Superior temporal gyrus (tissue), 1 donor: ENCODE data around the gene SLBP.
"Not testable (repeated sequence)": the region's sequence is repeated elsewhere in the genome, so short reads cannot be mapped to it uniquely, and the experiment has no call there.

ENCODE experiments used
- DNase-seq: peaks from one replicate; pipeline ENCODE4 v3.0.0-alpha.2; 2016; ENCODE audit errors: extremely low spot score

SLBP gene

DNA sequence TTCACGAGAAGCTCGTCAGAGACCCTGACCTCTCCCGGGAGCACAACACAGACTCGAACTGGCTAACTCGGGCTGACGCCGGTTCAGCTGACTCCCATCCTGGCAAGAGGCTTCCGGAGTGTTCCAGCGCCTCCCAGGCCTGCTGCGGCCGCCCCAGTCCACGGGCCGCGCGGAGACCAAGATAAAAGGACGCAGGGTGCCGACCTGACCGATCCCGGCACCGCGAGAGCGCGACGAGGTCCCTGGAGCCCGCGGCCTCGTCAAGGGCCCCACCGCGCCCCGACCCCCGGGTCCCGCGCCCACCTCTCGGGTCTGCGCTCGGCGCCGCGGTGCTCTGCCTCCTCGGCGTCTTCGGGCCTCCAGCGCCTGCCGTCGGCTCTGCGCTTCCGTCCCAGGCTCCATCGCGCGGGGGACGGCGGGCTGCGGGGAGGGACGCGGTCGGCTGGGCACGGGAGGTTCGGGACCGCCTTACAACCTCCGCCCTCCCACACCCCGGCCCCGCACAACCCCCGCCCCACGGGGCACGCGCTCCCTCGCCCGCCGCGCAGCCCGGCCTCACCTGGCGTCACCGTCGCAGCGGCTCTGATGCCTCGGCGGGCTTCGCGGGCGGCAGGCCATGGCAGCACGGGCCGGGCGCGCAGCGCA is 426 bp downstream of the SLBP start:
- peak; percentile 38 for DNase-seq

DNA sequence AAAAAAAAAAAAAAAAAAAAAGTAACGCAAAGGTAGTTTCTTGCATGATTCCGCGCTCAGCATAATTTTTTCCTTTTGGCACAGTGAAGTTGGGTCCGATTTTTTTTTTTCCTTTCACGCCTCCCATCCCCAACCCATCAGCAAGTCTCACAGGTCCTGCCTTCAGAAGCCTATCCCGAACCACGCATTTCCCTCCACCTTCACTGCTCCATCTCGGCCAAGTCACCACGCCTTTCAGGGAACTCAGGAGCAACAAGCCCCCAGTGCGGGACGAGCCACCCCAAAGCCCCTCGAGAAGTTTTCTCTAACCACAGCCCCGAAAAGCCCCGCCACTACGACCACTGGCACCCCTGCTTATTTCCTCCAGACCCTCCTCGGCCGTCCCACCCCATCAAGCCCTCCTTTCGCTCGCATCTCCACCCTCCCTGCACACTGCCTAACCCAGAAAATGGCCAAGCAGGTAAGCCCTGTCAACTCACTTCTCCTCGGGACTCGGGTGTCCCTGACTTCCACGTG is 1.0 kb downstream of the SLBP start:
- no peak for DNase-seq

- DNase-seq: no peak
Observed at GRCh38 chr4:1708581-1708980, 3.5 kb downstream of the SLBP start.

DNA sequence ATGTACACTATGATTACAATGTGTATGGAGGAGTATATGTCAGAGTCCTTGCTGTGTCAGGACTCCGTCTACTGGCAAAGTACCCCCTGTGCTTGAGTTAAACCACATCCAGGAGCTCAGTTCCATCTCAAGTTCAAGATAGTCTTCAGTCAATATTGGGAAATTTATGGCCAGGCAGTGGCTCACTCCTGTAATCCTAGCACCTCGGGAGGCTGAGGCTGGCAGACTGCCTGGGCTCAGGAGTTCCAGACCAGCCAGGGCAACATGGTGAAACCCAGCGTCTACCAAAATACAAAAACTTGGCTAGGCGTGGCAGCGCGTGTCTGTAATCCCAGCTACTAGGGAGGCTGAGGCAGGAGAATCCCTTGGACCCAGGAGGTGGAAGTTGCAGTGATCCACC is 5.8 kb downstream of the SLBP start:
- no peak for DNase-seq

GRCh38 chr4:1705732-1706131 is 6.4 kb downstream of the SLBP start:
- no peak for DNase-seq

- no peak for DNase-seq
Observed at GRCh38 chr4:1703867-1704266, 8.3 kb downstream of the SLBP start.

GRCh38 chr4:1701671-1702070 is 10.4 kb downstream of the SLBP start:
- not testable (repeated sequence) for DNase-seq

GRCh38 chr4:1695913-1696312 is 16.2 kb downstream of the SLBP start:
- no peak for DNase-seq

DNA sequence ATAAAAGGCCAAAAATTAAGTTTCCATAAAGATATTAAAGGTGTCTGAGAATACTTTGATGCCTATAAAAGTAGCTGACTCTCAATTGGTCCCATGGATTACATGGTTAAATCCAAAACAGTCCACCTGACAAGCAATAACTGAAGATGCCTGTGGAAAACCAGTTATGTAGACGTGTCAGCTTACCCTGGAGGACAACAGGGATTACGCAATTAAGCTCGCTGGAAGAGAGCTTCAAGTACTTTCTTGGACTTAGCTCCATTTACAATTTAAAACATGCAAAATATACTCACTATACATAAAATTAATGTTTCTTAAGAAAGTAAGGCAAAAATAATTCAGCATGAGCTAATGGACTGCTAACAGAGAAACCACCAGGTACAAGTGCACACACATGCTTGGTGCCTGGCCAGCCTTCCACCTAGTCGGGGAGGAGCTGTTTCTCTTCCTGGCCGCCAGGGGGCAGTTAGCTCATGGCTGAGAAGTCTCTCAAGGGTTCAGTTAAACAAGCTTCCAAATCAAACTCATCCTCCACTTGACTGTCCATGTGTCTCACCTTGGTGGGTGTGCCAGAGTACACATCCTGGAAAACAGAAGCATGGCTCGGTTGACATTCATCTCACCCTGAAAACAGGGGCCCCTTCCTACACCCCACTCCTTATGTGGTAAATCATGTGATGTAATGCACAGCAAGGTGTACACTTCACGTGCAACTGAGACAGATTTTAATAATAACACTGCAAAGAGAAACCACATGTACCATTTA is 18.8 kb downstream of the SLBP start:
- DNase-seq: peak; percentile 84

GRCh38 chr4:1691737-1692373 is 20.3 kb downstream of the SLBP start:
- no peak for DNase-seq

- DNase-seq: no peak
Observed at GRCh38 chr4:1690698-1691097, 21.4 kb downstream of the SLBP start.

- DNase-seq: no peak
Observed at GRCh38 chr4:1686440-1687036, 25.6 kb downstream of the SLBP start.

DNA sequence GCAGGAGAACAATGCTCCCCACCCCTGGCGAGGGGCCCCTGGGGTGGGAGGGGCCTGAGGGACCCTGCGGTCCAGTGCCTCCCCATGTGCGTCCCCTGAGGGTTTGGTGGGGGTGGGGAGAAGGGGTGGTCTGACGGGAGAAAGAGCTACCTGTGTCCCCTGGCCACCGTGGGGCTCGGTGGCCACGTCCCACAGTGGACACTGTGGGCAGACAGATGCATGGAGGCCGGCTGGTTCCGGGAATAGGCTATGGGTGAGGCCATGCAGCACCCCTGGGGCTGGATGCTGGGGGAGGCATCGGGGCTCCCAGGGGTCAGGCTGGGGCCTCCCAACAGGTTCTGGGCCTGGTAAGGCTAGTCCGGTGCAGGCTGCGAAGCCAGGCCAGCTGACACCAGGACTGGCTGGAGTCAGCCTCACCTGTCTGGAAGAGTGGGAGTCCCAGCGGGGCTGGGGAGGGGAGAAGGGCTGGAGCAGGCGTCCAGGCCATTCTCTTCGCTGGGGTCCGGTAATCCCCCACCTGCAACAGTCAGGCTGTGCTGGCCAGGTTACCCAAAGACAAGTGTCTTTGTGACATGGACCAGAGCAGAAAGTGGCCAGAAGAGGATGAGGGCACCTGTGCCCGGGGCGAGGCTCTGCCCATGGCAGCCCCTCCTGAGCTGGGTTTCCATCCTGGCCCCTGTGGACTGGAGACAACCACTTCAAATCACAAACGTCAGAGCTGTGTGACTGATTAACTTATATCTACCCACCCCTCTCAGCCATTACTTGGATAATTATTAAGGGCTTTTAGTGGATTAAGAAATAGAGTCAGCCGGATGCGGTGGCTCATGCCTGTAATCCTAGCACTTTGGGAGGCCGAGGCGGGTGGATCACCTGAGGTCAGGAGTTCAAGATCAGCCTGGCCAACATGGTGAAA is 26.6 kb downstream of the SLBP start:
- DNase-seq: no peak

DNA sequence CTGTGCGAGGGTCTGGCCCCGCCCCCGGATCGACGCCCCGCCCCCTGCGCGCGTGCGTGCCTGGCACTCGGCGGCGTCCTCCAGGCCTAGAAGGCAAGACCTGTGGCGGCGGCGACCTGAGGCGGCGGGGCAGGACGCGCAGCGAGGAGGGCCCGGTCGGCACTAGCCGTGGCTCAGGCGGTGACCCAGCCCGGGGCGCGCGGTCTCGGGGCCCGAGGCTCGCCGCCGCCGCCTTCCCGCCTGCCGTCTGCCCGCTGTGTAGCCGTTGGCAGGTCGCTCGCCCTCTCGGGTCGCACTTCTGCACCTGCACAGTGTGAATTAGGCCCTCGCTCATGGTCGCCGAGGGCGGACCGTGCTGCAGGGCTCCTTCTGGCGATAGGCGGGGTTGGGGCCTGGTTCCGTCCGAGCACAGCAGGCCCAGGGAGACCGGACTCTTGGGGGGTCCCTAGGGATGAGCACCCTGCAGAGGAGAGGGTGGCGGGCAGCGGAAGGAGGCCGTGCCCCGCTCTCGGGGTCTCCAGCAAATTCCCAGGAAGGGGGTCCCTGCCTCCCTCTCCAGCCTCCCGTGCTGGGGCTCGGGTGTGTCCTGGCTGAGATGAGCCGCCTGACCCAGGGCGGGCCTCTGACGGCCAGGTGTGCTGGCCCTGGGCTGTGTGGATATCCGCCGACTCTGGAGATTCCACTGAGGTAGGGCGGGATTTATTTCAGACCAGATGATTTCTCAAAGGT is 27.4 kb downstream of the SLBP start:
- no peak for DNase-seq

- DNase-seq: peak; percentile 77
Observed at GRCh38 chr4:1683736-1684505, 28.2 kb downstream of the SLBP start, which contains the start of gene FAM53A. FAM53A (minus strand) TSS chr4:1684313; CDS start chr4:1668741, 15,572 bp downstream.

DNA sequence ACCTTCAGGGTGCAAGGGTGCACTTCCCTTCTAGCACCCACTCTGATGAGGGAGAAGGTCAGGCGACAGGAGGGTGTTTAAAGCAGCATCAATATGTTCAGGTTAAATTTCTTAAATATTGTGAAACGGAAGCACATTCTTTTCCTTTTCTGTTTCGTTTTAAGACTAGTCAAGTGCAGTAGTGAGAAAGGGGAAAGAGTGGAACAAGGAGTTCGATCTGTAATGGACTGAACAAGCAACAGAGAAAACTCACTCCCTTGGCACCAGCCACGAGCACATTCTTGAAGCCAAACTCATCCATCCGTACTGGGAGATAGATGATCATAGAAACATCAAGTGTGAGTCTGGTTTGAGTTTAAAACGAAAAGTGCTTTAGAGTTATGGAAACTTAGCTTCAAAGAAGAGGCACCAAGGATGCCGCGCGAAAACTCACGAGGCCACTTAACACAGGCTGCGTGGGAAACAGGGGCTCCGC is 28.8 kb downstream of the SLBP start:
- DNase-seq: peak; percentile 52

GRCh38 chr4:1682860-1683259 is 29.3 kb downstream of the SLBP start:
- no peak for DNase-seq

- DNase-seq: no peak
Observed at GRCh38 chr4:1678244-1678643, 33.9 kb downstream of the SLBP start.
